ENCODE results near the gene JADE1. TPM values are rescaled to one million over a fixed set of nuclear protein-coding genes. Genes with fewer than 3 reads are reported as not detected.

The JADE1 gene
- polyA plus RNA-seq, 2 of the 4 experiments (the other 2 are of a cell fraction), result 23.7 to 54.6 TPM

- Histone ChIP-seq H3K27ac (no peak overlapping the region), H3K4me2 (no peak overlapping the region), H3K4me1 (no peaks in the 10 kb centered on the region), H3K9me3 (no peaks in the 10 kb centered on the region), H3K4me3 (no peak overlapping the region)
- WGBS (ENCODE audit: missing lambda C conversion rate), result 59% methylated on average over 4 of the region's 4 CpGs
- CTCF ChIA-PET, result interaction anchor here (0.6 to 1.2 kb wide), 2 partner anchors 9 to 99 kb away, joined by 3 to 4 read pairs; no protein-coding TSS in a partner anchor
- POLR2A ChIA-PET, result no interaction called here
- DNase-seq (ENCODE audit: low read depth in 1 of 2, low spot score in 1 of 2) (no peak), ATAC-seq (no peak), FAIRE-seq (no peak)
- TF ChIP-seq CBX2 (IDR thresholded peaks at IDR 0.05; ENCODE audit: borderline replicate concordance, low read depth) (no peak), TP53 (CRISPR knock-in tag; IDR thresholded peaks at IDR 0.05) (no peak), MAX (IDR thresholded peaks at IDR 0.05) (no peak), ESRRA (IDR thresholded peaks at IDR 0.05; ENCODE audit: borderline replicate concordance, low read length) (no peak), EHMT2 (IDR thresholded peaks at IDR 0.05; ENCODE audit: low read depth) (no peak), NR3C1 (IDR thresholded peaks at IDR 0.05) (no peak), CEBPB (IDR thresholded peaks at IDR 0.05) (peak; percentile 64 to 76; a peak in 3 of 4 replicates)
These were observed 71.2 kb downstream of the JADE1 start for GRCh38 chr4:128880662-128881061.

- ChIA-PET POLR2A (no interaction called here), CTCF (interaction anchor here (0.6 kb wide), 1 partner anchor 332 kb away, joined by 3 read pairs; no protein-coding TSS in a partner anchor)
- TF ChIP-seq HDAC2 (IDR thresholded peaks at IDR 0.05) (no peak), POLR2A (IDR thresholded peaks at IDR 0.05; ENCODE audit: low read length) (no peak)
- no peak for FAIRE-seq
- WGBS (ENCODE audit: missing lambda C conversion rate), result 89% methylated on average over 3 of the region's 3 CpGs
- Histone ChIP-seq H3K4me2 (no peak overlapping the region), H3K9me3 (no peaks in the 10 kb centered on the region), H3K27ac (no peak overlapping the region), H3K4me3 (no peak overlapping the region), H3K4me1 (no peaks in the 10 kb centered on the region)
- no peak for ATAC-seq
- no peak for DNase-seq (ENCODE audit: low read depth in 1 of 2, low spot score in 1 of 2)
These were observed 95.3 kb downstream of the JADE1 start for GRCh38 chr4:128904821-128905220.

GRCh38 chr4:128906581-128906980 is 97.1 kb downstream of the JADE1 start:
- no peaks in the 10 kb centered on the region for H3K4me1 ChIP-seq
- WGBS (ENCODE audit: missing lambda C conversion rate), result 83% methylated on average over 1 of the region's 1 CpG
- H3K4me2 ChIP-seq, result no peak overlapping the region
- ChIA-PET POLR2A (no interaction called here), CTCF (no interaction called here)
- H3K27ac ChIP-seq, result no peak overlapping the region
- no peak for FAIRE-seq
- no peak for ATAC-seq
- TF ChIP-seq JUNB (IDR thresholded peaks at IDR 0.05) (no peak), ATOH8 (CRISPR knock-in tag; IDR thresholded peaks at IDR 0.05; ENCODE audit: low read depth) (no peak), ZFP36 (IDR thresholded peaks at IDR 0.05; ENCODE audit: borderline replicate concordance, partially characterized antibody) (no peak), JUN (IDR thresholded peaks at IDR 0.05) (no peak), CEBPB (IDR thresholded peaks at IDR 0.05) (no peak), HES2 (IDR thresholded peaks at IDR 0.05) (no peak), MAFK (IDR thresholded peaks at IDR 0.05; ENCODE audit: partially characterized antibody) (no peak), ZNF302 (CRISPR knock-in tag; IDR thresholded peaks at IDR 0.05) (no peak), TFCP2L1 (CRISPR knock-in tag; IDR thresholded peaks at IDR 0.05) (no peak), CBX2 (IDR thresholded peaks at IDR 0.05; ENCODE audit: borderline replicate concordance, low read depth) (no peak), ZC3H11A (IDR thresholded peaks at IDR 0.05) (no peak), FOSL2 (IDR thresholded peaks at IDR 0.05) (no peak), FOSL2 (CRISPR knock-in tag; IDR thresholded peaks at IDR 0.05) (no peak)
- DNase-seq (ENCODE audit: low read depth in 1 of 2, low spot score in 1 of 2), result no peak
- no peaks in the 10 kb centered on the region for H3K9me3 ChIP-seq
- H3K4me3 ChIP-seq, result no peak overlapping the region

GRCh38 chr4:128907981-128908380 is 98.5 kb downstream of the JADE1 start:
- no peak for DNase-seq (ENCODE audit: low read depth in 1 of 2, low spot score in 1 of 2)
- Histone ChIP-seq H3K4me1 (no peaks in the 10 kb centered on the region), H3K27ac (no peak overlapping the region), H3K4me3 (no peak overlapping the region), H3K9me3 (no peaks in the 10 kb centered on the region), H3K4me2 (no peak overlapping the region)
- 86% methylated on average over 2 of the region's 2 CpGs for WGBS (ENCODE audit: missing lambda C conversion rate)
- ChIA-PET CTCF (no interaction called here), POLR2A (no interaction called here)
- no peak for ATAC-seq
- FAIRE-seq, result no peak
- no peak for TF ChIP-seq RNF2 (IDR thresholded peaks at IDR 0.05; ENCODE audit: borderline replicate concordance, low read depth)
- no peak for TF ChIP-seq HDAC2 (IDR thresholded peaks at IDR 0.05)
- no peak for TF ChIP-seq ELK1 (IDR thresholded peaks at IDR 0.05; ENCODE audit: low read depth, low read length)
- TF ChIP-seq HOXB13 (CRISPR knock-in tag; IDR thresholded peaks at IDR 0.05; ENCODE audit: low read depth), result no peak
- TF ChIP-seq RCOR1 (IDR thresholded peaks at IDR 0.05; ENCODE audit: low read depth, low read length), result no peak
- TF ChIP-seq JUNB (IDR thresholded peaks at IDR 0.05), result no peak
- TF ChIP-seq HES2 (IDR thresholded peaks at IDR 0.05), result no peak
- no peak for TF ChIP-seq MAFK (IDR thresholded peaks at IDR 0.05; ENCODE audit: partially characterized antibody)
- TF ChIP-seq NR3C1 (IDR thresholded peaks at IDR 0.05), result no peak
- TF ChIP-seq BCL3 (IDR thresholded peaks at IDR 0.05), result no peak
- TF ChIP-seq GATA3 (IDR thresholded peaks at IDR 0.05; ENCODE audit: borderline replicate concordance), result no peak
- no peak for TF ChIP-seq ZNF302 (CRISPR knock-in tag; IDR thresholded peaks at IDR 0.05)
- no peak for TF ChIP-seq CBX2 (IDR thresholded peaks at IDR 0.05; ENCODE audit: borderline replicate concordance, low read depth)
- no peak for TF ChIP-seq JUN (IDR thresholded peaks at IDR 0.05)
- TF ChIP-seq FOSB (CRISPR knock-in tag; IDR thresholded peaks at IDR 0.05), result no peak
- TF ChIP-seq ATOH8 (CRISPR knock-in tag; IDR thresholded peaks at IDR 0.05; ENCODE audit: low read depth), result no peak
- no peak for TF ChIP-seq MAZ (IDR thresholded peaks at IDR 0.05; ENCODE audit: borderline replicate concordance, low read depth, low read length)
